Measurements from ENCODE around the gene ONECUT1.

DNA sequence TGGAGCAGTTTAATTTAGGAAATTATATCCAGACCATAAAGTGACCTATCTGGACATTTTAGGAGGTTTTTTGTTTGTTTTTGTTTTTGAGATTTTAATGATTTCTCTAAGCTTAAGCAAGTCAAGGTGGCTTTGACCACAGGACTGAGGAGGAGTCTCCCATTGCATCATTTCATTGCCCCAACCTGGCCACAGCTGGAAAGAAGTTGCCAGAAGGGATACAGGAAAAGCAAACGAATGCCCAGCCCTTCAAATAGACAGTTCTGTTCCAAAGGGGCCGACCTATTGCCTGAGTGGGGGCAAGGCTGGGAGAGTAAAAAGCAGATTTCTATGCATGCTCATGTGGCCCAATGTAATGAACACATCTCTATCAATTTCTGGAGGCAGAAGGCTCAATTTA is 12.0 kb upstream of the ONECUT1 start:
- TF ChIP-seq, protein P1, sequence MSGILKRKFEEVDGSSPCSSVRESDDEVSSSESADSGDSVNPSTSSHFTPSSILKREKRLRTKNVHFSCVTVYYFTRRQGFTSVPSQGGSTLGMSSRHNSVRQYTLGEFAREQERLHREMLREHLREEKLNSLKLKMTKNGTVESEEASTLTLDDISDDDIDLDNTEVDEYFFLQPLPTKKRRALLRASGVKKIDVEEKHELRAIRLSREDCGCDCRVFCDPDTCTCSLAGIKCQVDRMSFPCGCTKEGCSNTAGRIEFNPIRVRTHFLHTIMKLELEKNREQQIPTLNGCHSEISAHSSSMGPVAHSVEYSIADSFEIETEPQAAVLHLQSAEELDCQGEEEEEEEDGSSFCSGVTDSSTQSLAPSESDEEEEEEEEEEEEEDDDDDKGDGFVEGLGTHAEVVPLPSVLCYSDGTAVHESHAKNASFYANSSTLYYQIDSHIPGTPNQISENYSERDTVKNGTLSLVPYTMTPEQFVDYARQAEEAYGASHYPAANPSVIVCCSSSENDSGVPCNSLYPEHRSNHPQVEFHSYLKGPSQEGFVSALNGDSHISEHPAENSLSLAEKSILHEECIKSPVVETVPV (CRISPR knock-in tag; IDR thresholded peaks at IDR 0.05) = no peak
- TF ChIP-seq, protein P2, sequence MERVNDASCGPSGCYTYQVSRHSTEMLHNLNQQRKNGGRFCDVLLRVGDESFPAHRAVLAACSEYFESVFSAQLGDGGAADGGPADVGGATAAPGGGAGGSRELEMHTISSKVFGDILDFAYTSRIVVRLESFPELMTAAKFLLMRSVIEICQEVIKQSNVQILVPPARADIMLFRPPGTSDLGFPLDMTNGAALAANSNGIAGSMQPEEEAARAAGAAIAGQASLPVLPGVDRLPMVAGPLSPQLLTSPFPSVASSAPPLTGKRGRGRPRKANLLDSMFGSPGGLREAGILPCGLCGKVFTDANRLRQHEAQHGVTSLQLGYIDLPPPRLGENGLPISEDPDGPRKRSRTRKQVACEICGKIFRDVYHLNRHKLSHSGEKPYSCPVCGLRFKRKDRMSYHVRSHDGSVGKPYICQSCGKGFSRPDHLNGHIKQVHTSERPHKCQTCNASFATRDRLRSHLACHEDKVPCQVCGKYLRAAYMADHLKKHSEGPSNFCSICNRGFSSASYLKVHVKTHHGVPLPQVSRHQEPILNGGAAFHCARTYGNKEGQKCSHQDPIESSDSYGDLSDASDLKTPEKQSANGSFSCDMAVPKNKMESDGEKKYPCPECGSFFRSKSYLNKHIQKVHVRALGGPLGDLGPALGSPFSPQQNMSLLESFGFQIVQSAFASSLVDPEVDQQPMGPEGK (CRISPR knock-in tag; IDR thresholded peaks at IDR 0.05; ENCODE audit: borderline replicate concordance) = no peak
- no peak for TF ChIP-seq GLIS3 (CRISPR knock-in tag; IDR thresholded peaks at IDR 0.05)
- no peak for TF ChIP-seq CSDC2 (CRISPR knock-in tag; IDR thresholded peaks at IDR 0.05)
- TF ChIP-seq TOX (CRISPR knock-in tag; IDR thresholded peaks at IDR 0.05; ENCODE audit: borderline replicate concordance) = no peak

Data from SK-N-SH treated with all-trans-retinoic acid at 6 μM for 48 hours (cell line).